Measurements from ENCODE around the gene BDNF.
"Not testable (repeated sequence)": the region's sequence is repeated elsewhere in the genome, so short reads cannot be mapped to it uniquely, and the experiment has no call there.

Gene BDNF

GRCh38 chr11:27650988-27651387 is 49.3 kb downstream of the BDNF start:
- no peak overlapping the region for H3K27ac ChIP-seq
- TF ChIP-seq, protein P1, sequence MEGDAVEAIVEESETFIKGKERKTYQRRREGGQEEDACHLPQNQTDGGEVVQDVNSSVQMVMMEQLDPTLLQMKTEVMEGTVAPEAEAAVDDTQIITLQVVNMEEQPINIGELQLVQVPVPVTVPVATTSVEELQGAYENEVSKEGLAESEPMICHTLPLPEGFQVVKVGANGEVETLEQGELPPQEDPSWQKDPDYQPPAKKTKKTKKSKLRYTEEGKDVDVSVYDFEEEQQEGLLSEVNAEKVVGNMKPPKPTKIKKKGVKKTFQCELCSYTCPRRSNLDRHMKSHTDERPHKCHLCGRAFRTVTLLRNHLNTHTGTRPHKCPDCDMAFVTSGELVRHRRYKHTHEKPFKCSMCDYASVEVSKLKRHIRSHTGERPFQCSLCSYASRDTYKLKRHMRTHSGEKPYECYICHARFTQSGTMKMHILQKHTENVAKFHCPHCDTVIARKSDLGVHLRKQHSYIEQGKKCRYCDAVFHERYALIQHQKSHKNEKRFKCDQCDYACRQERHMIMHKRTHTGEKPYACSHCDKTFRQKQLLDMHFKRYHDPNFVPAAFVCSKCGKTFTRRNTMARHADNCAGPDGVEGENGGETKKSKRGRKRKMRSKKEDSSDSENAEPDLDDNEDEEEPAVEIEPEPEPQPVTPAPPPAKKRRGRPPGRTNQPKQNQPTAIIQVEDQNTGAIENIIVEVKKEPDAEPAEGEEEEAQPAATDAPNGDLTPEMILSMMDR (conservative IDR thresholded peaks at IDR 0.05), result no peak

DNA sequence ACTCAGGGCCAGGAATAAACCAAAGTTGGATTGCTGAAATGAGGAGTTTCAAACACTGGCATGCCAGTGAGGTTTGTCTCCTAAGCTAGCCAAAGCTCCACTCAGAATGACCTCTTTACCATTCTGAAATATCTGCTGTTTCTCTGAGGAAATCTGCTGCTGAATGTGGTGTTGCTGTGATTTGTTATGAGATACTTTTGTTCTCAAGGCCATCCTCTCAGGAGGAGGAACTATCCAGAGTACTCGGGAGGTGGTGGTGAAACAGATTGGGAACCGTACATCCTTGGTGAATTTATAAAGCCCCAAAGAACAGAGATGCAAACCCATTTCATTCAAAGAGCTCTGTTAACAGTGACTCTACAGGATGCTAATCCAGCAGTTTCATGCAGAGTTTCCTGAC is 50.5 kb downstream of the BDNF start:
- TF ChIP-seq, protein P1 (conservative IDR thresholded peaks at IDR 0.05), result no peak
- H3K27ac ChIP-seq, result no peak overlapping the region

DNA sequence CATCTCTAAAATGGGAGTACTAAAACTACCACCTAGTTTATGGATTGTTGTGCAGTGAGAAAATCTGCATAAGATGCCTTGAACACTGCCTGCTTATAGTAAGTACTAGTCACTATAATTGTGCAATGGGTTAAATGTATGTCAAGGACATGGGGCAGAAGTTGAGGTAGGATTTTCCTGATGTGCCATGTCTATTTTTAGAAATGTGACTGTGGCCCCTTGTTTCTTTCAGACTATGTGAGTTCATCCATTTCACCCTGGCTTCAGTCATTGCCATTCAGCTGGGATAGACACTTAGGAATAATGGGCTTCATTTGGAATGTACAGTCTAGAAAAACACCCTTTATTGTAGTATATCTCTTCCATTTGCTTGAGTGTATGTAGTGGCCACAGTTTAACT is 51.4 kb downstream of the BDNF start:
- H3K27ac ChIP-seq, result no peak overlapping the region
- TF ChIP-seq, protein P1 (conservative IDR thresholded peaks at IDR 0.05), result no peak

- no peak overlapping the region for H3K27ac ChIP-seq
- TF ChIP-seq, protein P1 (conservative IDR thresholded peaks at IDR 0.05), result no peak
These were observed 54.0 kb downstream of the BDNF start for GRCh38 chr11:27646051-27646818.

DNA sequence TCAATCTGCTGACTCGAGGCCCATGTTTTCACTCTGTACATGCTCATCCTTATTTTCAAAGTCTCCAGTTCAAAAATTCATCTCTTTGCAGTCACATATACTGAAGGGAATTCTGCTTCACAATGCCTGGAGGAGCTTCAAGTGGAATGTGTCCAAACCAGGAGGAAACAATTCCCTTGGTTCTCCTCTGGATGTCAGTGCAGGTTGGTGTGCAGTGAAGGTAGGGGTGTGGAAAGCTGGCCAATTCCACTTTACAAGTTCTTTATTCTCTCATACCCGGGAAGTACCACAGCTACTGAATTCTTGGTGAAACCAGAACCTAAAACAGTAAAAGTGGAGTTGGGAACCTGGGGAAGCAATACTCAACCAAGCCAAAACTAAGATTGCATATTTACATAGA is 57.3 kb downstream of the BDNF start:
- TF ChIP-seq, protein P1 (conservative IDR thresholded peaks at IDR 0.05), result no peak
- H3K27ac ChIP-seq, result no peak overlapping the region

DNA sequence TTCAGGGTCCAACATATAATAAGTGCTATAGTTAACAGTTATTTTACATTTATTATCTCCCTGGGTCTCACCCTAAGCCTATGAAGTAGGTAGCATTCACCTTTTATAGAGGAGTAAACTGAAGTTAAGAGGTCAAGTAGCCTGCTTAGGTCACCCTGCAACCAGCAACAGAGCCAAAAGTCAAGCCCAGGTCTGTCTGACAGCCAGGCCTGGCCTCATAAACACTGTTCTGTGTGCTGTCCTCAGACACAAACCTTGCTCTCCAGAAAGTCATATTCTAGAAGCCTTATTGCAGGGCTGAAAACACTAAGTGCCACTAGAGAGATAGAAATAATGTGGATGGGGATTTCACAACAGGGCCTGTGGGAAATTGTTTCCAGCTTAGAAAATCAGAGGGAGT is 59.3 kb downstream of the BDNF start:
- TF ChIP-seq, protein P1 (conservative IDR thresholded peaks at IDR 0.05), result no peak
- no peak overlapping the region for H3K27ac ChIP-seq

GRCh38 chr11:27635567-27636037 is 64.7 kb downstream of the BDNF start:
- H3K27ac ChIP-seq, result no peak overlapping the region
- TF ChIP-seq, protein P1 (conservative IDR thresholded peaks at IDR 0.05), result no peak

- not testable (repeated sequence) for H3K27ac ChIP-seq
These were observed 65.5 kb downstream of the BDNF start for GRCh38 chr11:27634776-27635175.

- H3K27ac ChIP-seq, result not testable (repeated sequence)
These were observed 66.0 kb downstream of the BDNF start for GRCh38 chr11:27634282-27634681.

- not testable (repeated sequence) for H3K27ac ChIP-seq
These were observed 71.2 kb downstream of the BDNF start for GRCh38 chr11:27629023-27629422.

All from VCaP (cell line).